ENCODE measurements around the gene BABAM2. TPM values are rescaled to one million over a fixed set of nuclear protein-coding genes. Genes with fewer than 3 reads are reported as not detected.

The BABAM2 gene
- total and polyA plus RNA-seq, 10 of the 15 experiments (the other 5 are each of a cell fraction or from before 2014, with no cell fraction given) = 30.7 to 59.9 (median 44.5) TPM

GRCh38 chr2:28240937-28241336, 350.4 kb downstream of the BABAM2 start:
- ChIA-PET SMC1A (ENCODE audit: uncharacterized antibody, unreplicated experiment) (interaction anchor here (0.7 kb wide), 1 partner anchor 16 kb away, joined by 3 read pairs; no protein-coding TSS in a partner anchor), RAD21 (ENCODE audit: unreplicated experiment) (no interaction called here), POLR2A (no interaction called here), CTCF (no interaction called here)
- DNase-seq (ENCODE audit: low read depth, low spot score) (no peak), ATAC-seq (no peak), FAIRE-seq (no peak)
- Histone ChIP-seq H3K27ac (ENCODE audit: control insufficient read depth, insufficient read depth) (no peak overlapping the region), H3K27me3 (replicated peaks in 1 of 2; ENCODE audit: control insufficient read depth in 2 of 2, insufficient read depth in 2 of 2, low read length in 1 of 2) (no peaks in the 10 kb centered on the region), H4K20me1 (ENCODE audit: control insufficient read depth, insufficient read depth) (no peaks in the 10 kb centered on the region), H3K9me3 (replicated peaks; ENCODE audit: control insufficient read depth, insufficient read depth, low read length) (no peaks in the 10 kb centered on the region), H3K4me1 (ENCODE audit: control insufficient read depth, insufficient read depth, low read length) (no peaks in the 10 kb centered on the region), H3K4me2 (ENCODE audit: control insufficient read depth, insufficient read depth) (no peak overlapping the region), H3K4me3 (no peak overlapping the region), H3K36me3 (ENCODE audit: control insufficient read depth in 2 of 2, insufficient read depth in 2 of 2, low read length in 1 of 2) (peaks cover 0 to 2% of the 10 kb centered on the region in 2 experiments; a peak in 2 of 4 replicates), H3K9ac (ENCODE audit: control insufficient read depth, insufficient read depth, low read length) (no peak overlapping the region), H2AFZ (ENCODE audit: control insufficient read depth, low read depth, low read length) (no peak overlapping the region), H3K79me2 (ENCODE audit: control insufficient read depth, insufficient read depth, low read length) (no peaks in the 10 kb centered on the region)
- in situ Hi-C loops (cut with MboI) (no loop called here), intact Hi-C loops (cut with micrococcal nuclease; ENCODE audit: unreplicated experiment) (no loop called here)
- BruUV-seq (replicated peaks) = no TSS peak
- 97% methylated on average over 2 of the region's 2 CpGs for WGBS (ENCODE audit: insufficient coverage, insufficient replicate concordance, low lambda C conversion rate, missing lambda C conversion rate)
- TF ChIP-seq ELK1 (IDR thresholded peaks at IDR 0.05; ENCODE audit: low read depth, low read length) (no peak), RUNX3 (IDR thresholded peaks at IDR 0.05; ENCODE audit: low read length) (no peak), CBX3 (IDR thresholded peaks at IDR 0.05; ENCODE audit: borderline replicate concordance, low read depth) (no peak), CBX5 (IDR thresholded peaks at IDR 0.05; ENCODE audit: low read depth) (no peak), KLF5 (IDR thresholded peaks at IDR 0.05; ENCODE audit: partially characterized antibody) (no peak), MYC (IDR thresholded peaks at IDR 0.05; ENCODE audit: insufficient read depth, insufficient read length, insufficient replicate concordance, low read length, severe bottlenecking) (no peak), BCLAF1 (IDR thresholded peaks at IDR 0.05) (no peak)
